ENCODE data around the gene PKNOX2. TPM values are rescaled to one million over a fixed set of nuclear protein-coding genes. Genes with fewer than 3 reads are reported as not detected.

PKNOX2 gene
- total and polyA plus RNA-seq, 7 donors, result 0.23 to 4.7 (median 1.4) TPM

DNA sequence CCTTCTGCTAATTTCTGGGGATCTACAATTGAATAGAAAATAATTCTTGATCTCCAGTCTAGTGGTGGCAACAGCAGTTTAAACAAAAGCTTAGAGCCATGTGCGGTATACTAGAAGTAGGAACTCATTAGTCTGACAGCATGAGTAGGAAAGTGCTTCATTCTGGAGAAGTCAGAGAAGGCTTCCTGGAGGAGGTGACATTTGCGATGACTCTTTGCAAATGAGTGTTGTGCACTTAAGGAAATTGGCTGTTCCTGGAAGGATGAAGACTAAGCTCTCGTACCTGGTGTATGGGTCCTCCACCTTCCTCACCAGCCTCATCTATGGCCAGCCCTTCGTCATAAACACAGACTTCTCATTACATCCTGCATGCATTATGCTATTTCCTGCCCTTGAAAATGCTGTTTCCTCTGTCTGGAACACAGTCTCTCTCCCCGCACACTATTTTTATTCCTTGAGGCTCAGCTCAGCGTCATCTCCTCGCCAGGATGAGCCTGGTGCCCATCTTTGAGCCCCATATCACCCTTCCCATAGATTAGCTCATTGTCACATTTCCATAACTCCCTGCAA is 132.9 kb downstream of the PKNOX2 start:
- H3K27me3 ChIP-seq, result no peaks in the 10 kb centered on the region
- intact Hi-C loops (cut with DNase I), result no loop called here
- WGBS, 2 donors, result 68% methylated on average over 7 of the region's 7 CpGs

DNA sequence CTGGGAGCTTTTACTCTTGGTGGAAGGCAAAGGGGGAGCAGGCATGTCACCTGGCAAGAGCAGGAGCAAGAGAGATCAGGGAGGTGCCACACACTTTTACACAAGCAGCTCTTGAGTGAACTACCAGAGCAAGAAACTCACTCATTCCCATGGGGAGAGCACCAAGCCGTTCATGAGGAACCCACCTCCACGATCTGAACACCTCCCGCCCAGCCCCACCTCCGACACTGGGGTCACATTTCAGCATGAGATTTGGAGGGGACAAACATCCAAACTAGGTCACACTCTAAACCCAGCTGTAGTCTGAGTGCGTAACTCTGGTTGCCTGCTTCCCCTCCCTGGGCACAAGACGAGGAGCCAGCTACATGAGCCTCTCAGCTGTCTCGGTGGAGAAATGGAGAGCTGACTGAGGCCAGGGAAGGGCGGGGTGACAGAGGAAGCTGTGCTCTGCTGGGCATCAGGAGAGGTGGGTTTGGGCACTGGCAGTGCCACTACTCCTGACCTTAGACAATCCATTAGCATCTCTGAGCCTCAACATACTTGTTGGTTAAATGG is 134.6 kb downstream of the PKNOX2 start:
- DNase-seq, result no peak
- TF ChIP-seq, protein P1, sequence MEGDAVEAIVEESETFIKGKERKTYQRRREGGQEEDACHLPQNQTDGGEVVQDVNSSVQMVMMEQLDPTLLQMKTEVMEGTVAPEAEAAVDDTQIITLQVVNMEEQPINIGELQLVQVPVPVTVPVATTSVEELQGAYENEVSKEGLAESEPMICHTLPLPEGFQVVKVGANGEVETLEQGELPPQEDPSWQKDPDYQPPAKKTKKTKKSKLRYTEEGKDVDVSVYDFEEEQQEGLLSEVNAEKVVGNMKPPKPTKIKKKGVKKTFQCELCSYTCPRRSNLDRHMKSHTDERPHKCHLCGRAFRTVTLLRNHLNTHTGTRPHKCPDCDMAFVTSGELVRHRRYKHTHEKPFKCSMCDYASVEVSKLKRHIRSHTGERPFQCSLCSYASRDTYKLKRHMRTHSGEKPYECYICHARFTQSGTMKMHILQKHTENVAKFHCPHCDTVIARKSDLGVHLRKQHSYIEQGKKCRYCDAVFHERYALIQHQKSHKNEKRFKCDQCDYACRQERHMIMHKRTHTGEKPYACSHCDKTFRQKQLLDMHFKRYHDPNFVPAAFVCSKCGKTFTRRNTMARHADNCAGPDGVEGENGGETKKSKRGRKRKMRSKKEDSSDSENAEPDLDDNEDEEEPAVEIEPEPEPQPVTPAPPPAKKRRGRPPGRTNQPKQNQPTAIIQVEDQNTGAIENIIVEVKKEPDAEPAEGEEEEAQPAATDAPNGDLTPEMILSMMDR (IDR thresholded peaks at IDR 0.05), result no peak
- TF ChIP-seq EP300 (IDR thresholded peaks at IDR 0.05) (no peak), POLR2AphosphoS5 (IDR thresholded peaks at IDR 0.05) (no peak), POLR2A (IDR thresholded peaks at IDR 0.05) (no peak)
- WGBS, 2 donors, result 75 to 83% methylated on average over 8 of the region's 8 CpGs
- Histone ChIP-seq H3K9me3 (no peaks in the 10 kb centered on the region), H3K4me3 (no peak overlapping the region), H3K27me3 (no peaks in the 10 kb centered on the region), H3K36me3 (no peaks in the 10 kb centered on the region), H3K27ac (no peak overlapping the region), H3K4me1 (peaks cover 0 to 23% (median 16%) of the 10 kb centered on the region in 4 donors)
- intact Hi-C loops (cut with DNase I), result no loop called here

More for the DNA sequence above, 132.9 kb downstream of the PKNOX2 start:
- Histone ChIP-seq H3K27ac (no peak overlapping the region), H3K4me3 (no peak overlapping the region), H3K36me3 (no peaks in the 10 kb centered on the region), H3K9me3 (no peaks in the 10 kb centered on the region), H3K4me1 (peaks cover 0 to 23% (median 16%) of the 10 kb centered on the region in 4 donors)
- no peak for TF ChIP-seq POLR2A (IDR thresholded peaks at IDR 0.05)
- TF ChIP-seq POLR2AphosphoS5 (IDR thresholded peaks at IDR 0.05), result no peak
- TF ChIP-seq, protein P1 (IDR thresholded peaks at IDR 0.05), result no peak
- TF ChIP-seq EP300 (IDR thresholded peaks at IDR 0.05), result no peak
- no peak for DNase-seq

DNA sequence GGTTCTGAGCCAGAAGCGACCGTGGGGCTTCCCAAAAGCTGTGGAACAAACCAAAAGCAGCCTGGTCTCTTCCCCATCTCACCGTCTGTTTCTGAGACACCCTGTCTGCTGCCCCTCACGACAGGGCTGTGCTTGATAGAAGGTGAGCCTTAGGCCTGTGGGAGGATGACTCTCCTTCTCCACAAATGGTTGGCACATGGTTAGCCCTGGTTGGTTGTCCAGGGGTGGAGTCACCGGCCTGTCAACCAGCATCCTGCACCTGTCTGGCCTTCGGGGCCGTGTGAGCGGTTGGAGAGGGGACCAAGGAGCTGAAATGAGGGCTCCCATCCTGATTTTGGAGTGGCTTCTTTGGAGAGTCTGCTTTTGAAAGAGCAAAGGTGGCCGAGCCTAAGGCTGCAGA is 135.3 kb downstream of the PKNOX2 start:
- DNase-seq, result no peak
- Histone ChIP-seq H3K36me3 (no peaks in the 10 kb centered on the region), H3K4me1 (peaks cover 0 to 23% (median 16%) of the 10 kb centered on the region in 4 donors), H3K9me3 (no peaks in the 10 kb centered on the region), H3K27ac (no peak overlapping the region), H3K27me3 (no peaks in the 10 kb centered on the region), H3K4me3 (no peak overlapping the region)
- intact Hi-C loops (cut with DNase I), result no loop called here
- TF ChIP-seq EP300 (IDR thresholded peaks at IDR 0.05) (no peak), POLR2AphosphoS5 (IDR thresholded peaks at IDR 0.05) (no peak)
- 82 to 90% methylated on average over 9 of the region's 9 CpGs for WGBS, 2 donors

DNA sequence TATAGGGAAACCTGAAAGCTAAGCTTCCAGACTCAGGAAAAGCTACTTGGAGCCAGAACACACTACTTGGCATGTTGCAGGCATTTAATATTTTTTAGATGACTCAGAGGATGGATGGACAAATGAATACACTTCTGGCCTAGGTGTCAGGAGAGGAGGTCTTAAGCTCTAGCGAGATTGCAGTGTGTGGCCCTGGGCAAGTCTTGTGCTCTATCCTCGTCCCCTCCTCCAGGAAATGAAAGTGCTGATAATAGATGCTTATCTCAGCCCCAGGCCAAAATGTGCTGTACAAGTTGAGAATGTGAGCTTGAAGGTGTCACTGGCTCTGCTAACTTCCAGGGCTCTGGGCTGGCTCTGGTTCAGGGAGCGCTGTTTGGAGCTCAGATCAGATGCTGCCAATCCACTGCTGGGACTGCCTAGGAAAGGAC is 136.3 kb downstream of the PKNOX2 start:
- intact Hi-C loops (cut with DNase I), result no loop called here
- DNase-seq, result no peak
- TF ChIP-seq POLR2AphosphoS5 (IDR thresholded peaks at IDR 0.05) (no peak), EP300 (IDR thresholded peaks at IDR 0.05) (no peak), POLR2A (IDR thresholded peaks at IDR 0.05) (no peak)
- TF ChIP-seq, protein P1 (IDR thresholded peaks at IDR 0.05), result no peak
- peaks cover 0 to 23% (median 16%) of the 10 kb centered on the region in 4 donors for H3K4me1 ChIP-seq
- H3K27me3 ChIP-seq, result no peaks in the 10 kb centered on the region
- no peaks in the 10 kb centered on the region for H3K36me3 ChIP-seq
- 36 to 64% methylated on average over 3 of the region's 3 CpGs for WGBS, 2 donors
- peak overlapping the region in 2 of 4 donors; percentile 45 to 48 for H3K27ac ChIP-seq
- H3K4me3 ChIP-seq, result no peak overlapping the region
- no peaks in the 10 kb centered on the region for H3K9me3 ChIP-seq

DNA sequence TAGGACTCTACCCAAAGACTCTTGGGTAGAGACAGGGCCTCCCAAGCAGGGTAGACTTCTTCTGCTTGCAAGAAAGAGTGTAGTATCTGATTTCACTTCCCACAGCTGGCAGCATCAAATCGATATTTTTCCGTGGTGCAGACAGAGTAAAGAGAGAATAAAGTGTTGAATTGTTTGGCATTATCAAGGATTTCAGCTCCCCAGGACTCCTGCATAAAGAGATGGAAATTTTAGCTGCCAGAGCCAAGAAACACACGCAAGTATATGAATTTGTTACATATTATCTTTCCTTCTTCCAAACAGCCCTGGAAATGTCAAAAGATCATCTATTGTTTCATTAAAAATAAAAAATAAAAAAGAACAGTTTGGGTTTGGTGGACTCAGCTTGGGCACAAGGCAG is 136.8 kb downstream of the PKNOX2 start:
- no peaks in the 10 kb centered on the region for H3K27me3 ChIP-seq
- intact Hi-C loops (cut with DNase I), result no loop called here
- H3K9me3 ChIP-seq, result no peaks in the 10 kb centered on the region
- H3K36me3 ChIP-seq, result no peaks in the 10 kb centered on the region
- WGBS, 2 donors, result 52 to 76% methylated on average over 3 of the region's 3 CpGs
- peak overlapping the region in 2 of 4 donors; percentile 45 to 48 for H3K27ac ChIP-seq
- TF ChIP-seq POLR2A (IDR thresholded peaks at IDR 0.05), result no peak
- no peak for DNase-seq
- peaks cover 0 to 23% (median 16%) of the 10 kb centered on the region in 4 donors for H3K4me1 ChIP-seq
- H3K4me3 ChIP-seq, result no peak overlapping the region

Data from sigmoid colon (tissue), 7 donors.